IMR-90 (cell line): ENCODE data around the gene SQSTM1. TPM values are rescaled to one million over a fixed set of nuclear protein-coding genes. Genes with fewer than 3 reads are reported as not detected.
A peak's percentile ranks its signal among the peaks of the same experiment; 100 is the strongest.

ENCODE experiments used
- ATAC-seq: fragments of 200-7000 bp; cut with Tn5 transposase; 2 replicates; pipeline ENCODE4 v1.9.1; 2020; ENCODE audit warnings: low read depth, mild to moderate bottlenecking, moderate library complexity
- BruUV-seq: library from RNA; stranded (reverse); fragments of 400-500 nt; replicated peaks from 2 replicates; lab custom pipeline; 2021; lab: Mats Ljungman, UMichigan
- CTCF ChIA-PET: fragments of 300-600 bp; formaldehyde crosslinking; extraction: SDS; loops from one replicate; lab custom pipeline; 2021; ENCODE audit warnings: antibody characterized with exemption; lab: Yijun Ruan, JAX
- POLR2A ChIA-PET: fragments of 300-600 bp; sonication (Branson Sonifier 250); formaldehyde crosslinking; loops from one replicate; lab custom pipeline; 2022; ENCODE audit warnings: antibody characterized with exemption; ENCODE audit not compliant: unreplicated experiment; lab: Charles Lee
- DNase-seq: peaks from one replicate; pipeline ENCODE4 v3.0.0; 2013
- H2AFZ ChIP-seq: replicated peaks from 2 replicates; pipeline ENCODE3; 2013; ENCODE audit warnings: low read length, mild to moderate bottlenecking; ENCODE audit not compliant: poor library complexity
- H2AK5ac ChIP-seq: 2 replicates; pipeline ENCODE4 v1.6.1; 2013; ENCODE audit warnings: low read depth, low read length, inconsistent platforms
- H2AK9ac ChIP-seq: replicated peaks from 2 replicates; pipeline ENCODE3; 2013; ENCODE audit warnings: mild to moderate bottlenecking, low read depth, low read length, moderate library complexity; ENCODE audit not compliant: poor library complexity
- H2BK120ac ChIP-seq: 2 replicates; pipeline ENCODE4 v1.6.1; 2013; ENCODE audit warnings: low read depth, low read length, inconsistent platforms
- H2BK15ac ChIP-seq: 3 replicates; pipeline ENCODE4 v1.6.1; 2013; ENCODE audit warnings: low read depth, low read length, inconsistent platforms
- H2BK20ac ChIP-seq: 2 replicates; pipeline ENCODE4 v1.6.1; 2013; ENCODE audit warnings: low read depth, mild to moderate bottlenecking, inconsistent platforms, low read length, moderate library complexity
- H2BK5ac ChIP-seq: 2 replicates; pipeline ENCODE4 v1.6.1; 2013; ENCODE audit warnings: mild to moderate bottlenecking, low read depth, low read length, inconsistent platforms; ENCODE audit not compliant: poor library complexity, severe bottlenecking
- H3K14ac ChIP-seq: replicated peaks from 2 replicates; pipeline ENCODE4 v1.6.1; 2013; ENCODE audit warnings: low read depth, low read length, inconsistent platforms
- H3K18ac ChIP-seq: 2 replicates; pipeline ENCODE4 v1.6.1; 2013; ENCODE audit warnings: low read depth, low read length, control low read depth
- H3K23ac ChIP-seq: 2 replicates; pipeline ENCODE4 v1.6.1; 2013; ENCODE audit warnings: low read depth, low read length, inconsistent platforms
- H3K27ac ChIP-seq: 2 replicates; pipeline ENCODE4 v1.5.1; 2013; ENCODE audit warnings: mild to moderate bottlenecking, control low read depth, low read length; ENCODE audit not compliant: insufficient read depth
- H3K27me3 ChIP-seq: 2 replicates; pipeline ENCODE4 v1.6.1; 2013; ENCODE audit warnings: low read length; ENCODE audit not compliant: control insufficient read depth, insufficient read depth
- H3K36me3 ChIP-seq: 2 replicates; pipeline ENCODE4 v1.6.1; 2013; ENCODE audit warnings: low read length, mixed read lengths; ENCODE audit not compliant: control insufficient read depth, insufficient read depth
- H3K4ac ChIP-seq: 2 replicates; pipeline ENCODE4 v1.6.1; 2013; ENCODE audit warnings: low read depth, low read length, inconsistent platforms
- H3K4me1 ChIP-seq: 2 replicates; pipeline ENCODE4 v1.6.1; 2013; ENCODE audit warnings: low read length, mixed read lengths; ENCODE audit not compliant: control insufficient read depth, insufficient read depth
- H3K4me2 ChIP-seq: 2 replicates; pipeline ENCODE4 v1.6.1; 2013; ENCODE audit warnings: low read depth, mild to moderate bottlenecking, control low read depth, low read length, moderate library complexity
- H3K4me3 ChIP-seq: 2 replicates; pipeline ENCODE4 v1.5.1; 2013; ENCODE audit warnings: low read depth, mild to moderate bottlenecking, control low read depth, low read length, moderate library complexity; ENCODE audit not compliant: insufficient read depth
- H3K56ac ChIP-seq: 2 replicates; pipeline ENCODE4 v1.6.1; 2013; ENCODE audit warnings: low read length, inconsistent platforms; ENCODE audit not compliant: insufficient read depth; ENCODE audit errors: extremely low read depth
- H3K79me1 ChIP-seq, 2 experiments: 2 replicates each; pipeline ENCODE4 v1.6.1; 2013; ENCODE audit warnings: low read length in 2 of 2, inconsistent platforms in 1 of 2, low read depth in 1 of 2
- H3K9ac ChIP-seq: 2 replicates; pipeline ENCODE4 v1.6.1; 2013; ENCODE audit warnings: low read depth, low read length, control low read depth
- H3K9me1 ChIP-seq: 2 replicates; pipeline ENCODE4 v1.6.1; 2013; ENCODE audit warnings: low read length, inconsistent platforms; ENCODE audit not compliant: insufficient read depth
- H3K9me3 ChIP-seq: 2 replicates; pipeline ENCODE4 v1.6.1; 2013; ENCODE audit warnings: low read length; ENCODE audit not compliant: control insufficient read depth, insufficient read depth
- H4K20me1 ChIP-seq: 2 replicates; pipeline ENCODE4 v1.6.1; 2013; ENCODE audit warnings: low read length, inconsistent platforms; ENCODE audit not compliant: insufficient read depth
- H4K5ac ChIP-seq: 2 replicates; pipeline ENCODE4 v1.6.1; 2013; ENCODE audit warnings: mild to moderate bottlenecking, low read depth, low read length, control low read depth
- H4K8ac ChIP-seq, 2 experiments: 2 replicates each; pipeline ENCODE4 v1.6.1; 2013; ENCODE audit warnings: low read depth in 2 of 2, low read length in 2 of 2, control low read depth in 1 of 2, inconsistent platforms in 1 of 2
- H4K91ac ChIP-seq: 2 replicates; pipeline ENCODE4 v1.6.1; 2013; ENCODE audit warnings: low read depth, low read length, inconsistent platforms; ENCODE audit not compliant: insufficient read depth
- CEBPB ChIP-seq: IDR thresholded peaks from 2 replicates; pipeline ENCODE4 v1.6.1; 2012; ENCODE audit warnings: low read depth, low read length, improper control_type of control experiment
- CHD1 ChIP-seq: IDR thresholded peaks from 2 replicates; pipeline ENCODE4 v1.6.1; 2012; ENCODE audit warnings: low read depth, low read length, improper control_type of control experiment
- FOS ChIP-seq: fragments of 150-350 bp; IDR thresholded peaks from 2 replicates; pipeline ENCODE4 v1.6.1; 2016; ENCODE audit warnings: low read depth, low read length
- MAZ ChIP-seq: IDR thresholded peaks from 2 replicates; pipeline ENCODE4 v1.6.1; 2012; ENCODE audit warnings: low read depth, mild to moderate bottlenecking, low read length, improper control_type of control experiment, moderate library complexity, borderline replicate concordance
- MXI1 ChIP-seq: IDR thresholded peaks from 2 replicates; pipeline ENCODE4 v1.6.1; 2012; ENCODE audit warnings: low read depth, mild to moderate bottlenecking, low read length, moderate library complexity, borderline replicate concordance
- POLR2A ChIP-seq: IDR thresholded peaks from 2 replicates; pipeline ENCODE4 v1.6.1; 2012; ENCODE audit warnings: mild to moderate bottlenecking, low read depth, low read length
- WGBS, 2 experiments: methylation state at CpG; one replicate each; pipeline versions ENCODE4 v1.1.5 to v1.1.7; 2013; ENCODE audit warnings: missing lambda C conversion rate in 2 of 2; ENCODE audit not compliant: insufficient read length in 1 of 2; ENCODE audit errors: extremely low coverage in 2 of 2; 5-methylcytosine and 5-hydroxymethylcytosine counted together
- dilution Hi-C: fragments of 300-500 bp; cut with HindIII; formaldehyde crosslinking; loops from one replicate; pipeline ENCODE4 v1.14.3; 2018; ENCODE audit warnings: low sequenced_read_pairs; ENCODE audit not compliant: unreplicated experiment
- in situ Hi-C: fragments of 300-500 bp; cut with MboI; formaldehyde crosslinking; loops from 3 replicates; pipeline ENCODE4 v1.14.3; 2019; ENCODE audit warnings: low sequenced_read_pairs, inconsistent platforms, mixed read lengths
- intact Hi-C: fragments of 100-400 bp; cut with micrococcal nuclease; formaldehyde crosslinking; loops from 2 replicates; pipeline ENCODE4 v1.10.0; 2022
- polyA plus RNA-seq, 3 experiments: library from polyadenylated mRNA; depleted of rRNA; stranded (reverse); fragments of >200 nt; gene quantifications; 2 replicates each; pipeline ENCODE4 v1.2.3, GENCODE V29; 2012; ENCODE audit warnings: low replicate concordance in 1 of 3
- total RNA-seq: library from RNA; depleted of rRNA; stranded (reverse); fragments of >200 nt; gene quantifications from 2 replicates; pipeline ENCODE4 v1.2.3, GENCODE V29; 2012
- TF ChIP-seq, protein P1 (sequence below): fragments of 150-350 bp; IDR thresholded peaks from 2 replicates; pipeline ENCODE4 v1.6.1; 2016; ENCODE audit warnings: low read depth, mild to moderate bottlenecking, low read length, moderate library complexity, borderline replicate concordance

The SQSTM1 gene
- total and polyA plus RNA-seq, 2 of the 4 experiments (the other 2 are of a cell fraction): 152 to 184 TPM

DNA sequence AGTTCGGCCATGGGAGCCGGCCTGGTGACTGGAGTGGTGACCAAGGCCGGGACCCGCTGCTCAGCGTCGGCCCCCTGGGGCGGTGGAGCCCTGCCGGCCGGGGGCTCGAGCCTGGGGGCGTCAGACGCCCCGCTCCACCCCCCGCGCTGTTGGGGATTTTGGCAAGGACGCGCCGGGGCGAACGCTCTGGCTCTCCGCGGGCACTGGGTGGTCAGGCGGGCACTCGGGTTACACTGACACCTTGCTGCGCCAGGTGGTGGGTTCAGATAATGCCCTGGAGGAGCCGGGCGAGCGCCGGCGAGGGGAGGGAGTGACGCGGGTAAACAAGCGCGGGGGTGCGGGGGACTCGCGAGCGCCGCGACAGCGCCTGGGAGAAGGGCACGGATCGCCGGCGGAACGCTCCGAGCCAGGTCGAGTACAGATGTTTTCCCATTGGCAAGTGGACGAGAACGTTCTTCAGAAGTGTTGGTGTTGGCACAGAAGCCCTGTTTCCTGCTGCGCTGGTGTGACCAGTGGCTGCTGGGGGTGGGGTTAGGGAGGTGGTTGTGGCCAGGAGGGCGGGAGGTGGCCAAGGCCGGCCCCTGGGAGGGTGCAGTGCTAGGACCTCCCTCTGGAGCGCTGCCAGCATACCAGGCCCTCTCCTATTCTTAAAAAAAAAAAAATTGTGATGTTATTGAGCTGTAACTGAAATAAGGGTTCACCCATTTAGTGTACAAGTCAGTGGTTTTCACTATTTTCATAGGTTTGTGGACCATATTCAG lies 773 bp downstream of the SQSTM1 start:
- H4K20me1 ChIP-seq: peaks cover 58% of the 10 kb centered on the region
- no peak overlapping the region for H4K8ac ChIP-seq
- peaks cover 19 to 67% of the 10 kb centered on the region in 2 experiments for H3K79me1 ChIP-seq
- H4K5ac ChIP-seq: no peak overlapping the region
- ChIA-PET CTCF (no interaction called here), POLR2A (no interaction called here)
- peak overlapping the region; percentile 81 for H3K23ac ChIP-seq
- H3K18ac ChIP-seq: peak overlapping the region; percentile 4; the same call in 1 of the 2 replicates
- H3K9me3 ChIP-seq: no peaks in the 10 kb centered on the region
- peak overlapping the region; percentile 95 for H3K4me2 ChIP-seq
- peak overlapping the region; percentile 67; the same call in 1 of the 2 replicates for H3K14ac ChIP-seq
- H3K9me1 ChIP-seq: peaks cover 36% of the 10 kb centered on the region
- H3K4me3 ChIP-seq: peak overlapping the region; percentile 87
- H2AK5ac ChIP-seq: 0 out of 2 replicates have a peak overlapping the region, but pooled peaks have one; percentile 63
- H2BK20ac ChIP-seq: no peak overlapping the region
- peaks cover 39% of the 10 kb centered on the region for H3K4me1 ChIP-seq
- dilution Hi-C loops: no loop called here
- intact Hi-C loops: loop anchor here (5.0 kb wide), 1 partner anchor 199 kb away; the partner anchor contains the start of gene HNRNPH1
- DNase-seq: peak; percentile 90
- no peak overlapping the region for H3K56ac ChIP-seq
- H3K4ac ChIP-seq: peak overlapping the region; percentile 54
- H2BK120ac ChIP-seq: no peak overlapping the region
- WGBS, 2 experiments: 0% methylated on average over 30 of the region's 54 CpGs; no CpG with 5 or more reads in 1 of the 2 experiments
- H2AK9ac ChIP-seq: peak overlapping the region; percentile 99
- BruUV-seq: no TSS peak
- no peaks in the 10 kb centered on the region for H3K27me3 ChIP-seq
- H3K9ac ChIP-seq: peak overlapping the region; percentile 79
- no peak overlapping the region; the same call in 1 of the 2 replicates for H4K91ac ChIP-seq
- ATAC-seq: peak; percentile 62
- H2AFZ ChIP-seq: peak overlapping the region; percentile 89
- H2BK5ac ChIP-seq: peak overlapping the region; percentile 87
- no peak overlapping the region for H2BK15ac ChIP-seq
- peak overlapping the region; percentile 90 for H3K27ac ChIP-seq
- H3K36me3 ChIP-seq: peaks cover 41% of the 10 kb centered on the region
- in situ Hi-C loops: no loop called here
- TF ChIP-seq CEBPB (no peak), CHD1 (no peak), FOS (no peak), POLR2A (peak; percentile 56), MAZ (peak; percentile 40; the same call in 1 of the 2 replicates), MXI1 (peak; percentile 65)
- TF ChIP-seq, protein P1, sequence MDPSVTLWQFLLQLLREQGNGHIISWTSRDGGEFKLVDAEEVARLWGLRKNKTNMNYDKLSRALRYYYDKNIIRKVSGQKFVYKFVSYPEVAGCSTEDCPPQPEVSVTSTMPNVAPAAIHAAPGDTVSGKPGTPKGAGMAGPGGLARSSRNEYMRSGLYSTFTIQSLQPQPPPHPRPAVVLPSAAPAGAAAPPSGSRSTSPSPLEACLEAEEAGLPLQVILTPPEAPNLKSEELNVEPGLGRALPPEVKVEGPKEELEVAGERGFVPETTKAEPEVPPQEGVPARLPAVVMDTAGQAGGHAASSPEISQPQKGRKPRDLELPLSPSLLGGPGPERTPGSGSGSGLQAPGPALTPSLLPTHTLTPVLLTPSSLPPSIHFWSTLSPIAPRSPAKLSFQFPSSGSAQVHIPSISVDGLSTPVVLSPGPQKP: no peak
